GM15510 (cell line): Measurements from ENCODE around the gene XRCC3.

Source experiments
- POLR2A ChIP-seq: IDR thresholded peaks from 3 replicates; pipeline ENCODE4 v1.6.1; 2011; ENCODE audit warnings: borderline replicate concordance; ENCODE audit not compliant: insufficient read length; ENCODE audit errors: extremely low read depth

The XRCC3 gene

GRCh38 chr14:103698380-103699260 is 16.6 kb downstream of the XRCC3 start:
- peak; percentile 5 for TF ChIP-seq POLR2A

DNA sequence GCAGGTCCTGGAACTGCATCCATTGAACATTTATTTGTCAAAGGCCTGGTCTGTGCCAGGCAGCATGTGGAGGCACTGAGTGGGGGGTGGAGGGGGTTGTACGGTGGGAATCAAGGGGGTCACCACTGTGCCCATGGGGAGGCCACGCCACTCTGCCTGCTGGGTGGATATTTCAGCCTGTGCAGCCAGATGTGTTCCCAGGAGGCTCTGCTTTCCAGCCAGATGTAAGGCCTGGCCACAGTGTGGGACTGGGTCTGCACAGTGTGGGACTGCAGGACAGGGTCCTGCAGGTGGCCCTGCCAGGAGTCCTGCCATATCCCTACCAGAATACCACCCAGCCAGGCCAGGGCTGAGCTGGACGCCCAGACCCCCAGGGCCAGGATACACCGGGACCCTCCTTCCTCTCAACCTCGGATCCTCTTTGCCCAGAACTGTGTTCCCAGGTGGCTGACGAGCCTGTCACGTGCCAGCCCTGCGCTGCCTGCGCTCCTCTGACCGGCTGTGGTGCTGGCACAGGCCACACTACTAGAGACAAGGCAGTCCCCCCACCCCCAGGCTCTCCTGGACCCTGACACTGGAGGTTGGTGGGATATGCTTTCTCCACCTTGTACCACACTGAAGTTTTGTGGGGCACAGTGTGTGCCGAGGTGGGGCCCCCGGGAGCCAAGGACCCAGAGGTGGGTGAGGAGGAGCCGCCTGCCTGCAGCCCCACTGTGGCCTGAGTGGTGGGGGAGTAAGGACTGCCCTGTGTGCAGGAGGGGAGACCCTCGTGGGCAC is 17.5 kb downstream of the XRCC3 start:
- no peak for TF ChIP-seq POLR2A

- no peak for TF ChIP-seq POLR2A
Observed at GRCh38 chr14:103697206-103697602, 18.0 kb downstream of the XRCC3 start.

DNA sequence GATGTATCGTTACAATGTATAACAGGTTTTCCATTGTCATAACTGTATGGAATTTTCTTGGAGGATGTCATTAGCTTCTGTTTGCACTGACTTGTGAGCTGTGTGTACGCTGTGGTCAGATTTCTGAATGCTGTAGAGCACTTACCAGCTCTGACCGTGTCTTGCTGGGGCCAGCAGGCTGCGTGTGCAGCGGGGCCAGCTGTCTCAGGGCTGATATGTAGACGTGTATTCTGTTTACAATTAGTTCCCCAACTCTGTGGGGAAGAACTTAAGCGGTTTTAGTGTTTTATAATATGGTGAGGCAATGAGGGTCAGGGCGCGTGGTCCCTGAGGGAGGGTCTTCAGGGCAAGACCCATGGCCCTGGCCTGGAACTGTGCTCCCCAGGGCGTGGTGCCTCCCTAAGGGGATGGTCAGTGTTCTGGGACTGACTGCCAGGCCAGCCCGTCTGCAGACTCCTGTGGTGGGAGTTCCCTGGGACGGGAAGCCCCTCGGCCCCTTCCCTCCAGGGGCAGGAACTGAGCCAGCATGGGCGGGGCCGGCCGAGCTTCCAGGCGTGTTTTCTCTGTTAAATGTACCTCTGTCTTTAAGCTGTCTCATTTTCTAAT is 18.7 kb downstream of the XRCC3 start:
- TF ChIP-seq POLR2A = peak; percentile 5

DNA sequence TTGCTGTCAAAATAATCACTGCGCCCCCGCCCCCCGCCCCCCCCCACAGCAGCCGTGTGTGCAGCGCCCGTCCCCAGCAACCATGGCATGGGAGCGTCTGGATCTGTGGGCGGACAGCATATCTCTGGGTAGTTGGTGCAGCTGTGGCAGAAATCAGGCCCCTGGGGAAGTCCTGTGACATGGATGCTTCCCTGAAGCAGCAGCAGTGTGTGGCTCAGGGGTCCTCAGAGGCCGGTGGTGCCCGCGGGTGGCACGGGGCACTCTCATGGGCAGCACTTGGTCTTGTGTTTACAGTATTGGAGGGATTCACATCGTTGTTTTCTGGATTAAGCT is 19.2 kb downstream of the XRCC3 start:
- no peak for TF ChIP-seq POLR2A

DNA sequence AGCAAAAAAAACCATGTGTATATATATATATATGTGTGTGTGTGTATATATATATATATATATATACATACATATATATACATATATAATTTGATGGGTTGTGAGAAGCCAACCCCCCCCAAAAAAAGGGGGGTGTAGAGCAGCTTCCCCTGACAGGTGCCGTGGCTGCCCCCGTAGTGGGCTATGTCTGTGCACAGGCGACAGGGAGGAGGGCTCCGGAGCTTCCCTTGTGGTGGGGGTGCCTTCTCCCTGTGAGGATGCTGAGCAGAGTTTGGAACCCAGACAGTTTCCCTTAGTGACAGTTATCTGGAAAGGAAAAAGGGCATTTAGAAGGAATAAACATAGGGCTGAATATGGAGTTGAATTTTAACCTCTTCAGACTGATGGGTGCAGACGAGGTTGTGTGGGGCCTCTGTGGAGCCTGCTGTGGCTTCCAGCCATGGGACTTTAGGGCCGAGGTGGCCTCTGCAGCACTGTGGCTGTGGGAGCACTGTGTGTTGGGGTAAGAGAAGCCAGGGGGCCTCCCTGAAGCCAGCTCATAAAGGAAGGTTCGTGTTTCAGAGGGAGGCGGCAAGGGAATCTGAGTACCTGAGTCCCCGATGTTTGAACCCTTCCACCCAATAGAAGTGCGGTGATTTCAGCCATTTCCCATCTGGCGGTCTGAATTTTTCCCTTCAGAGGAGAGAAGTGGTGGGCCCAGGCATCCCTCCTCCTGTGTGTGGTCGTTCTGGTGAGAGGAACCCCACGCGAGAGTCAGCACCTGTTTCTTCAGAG is 19.8 kb downstream of the XRCC3 start:
- no peak for TF ChIP-seq POLR2A

- no peak for TF ChIP-seq POLR2A
Observed at GRCh38 chr14:103694572-103695026, 20.7 kb downstream of the XRCC3 start.

DNA sequence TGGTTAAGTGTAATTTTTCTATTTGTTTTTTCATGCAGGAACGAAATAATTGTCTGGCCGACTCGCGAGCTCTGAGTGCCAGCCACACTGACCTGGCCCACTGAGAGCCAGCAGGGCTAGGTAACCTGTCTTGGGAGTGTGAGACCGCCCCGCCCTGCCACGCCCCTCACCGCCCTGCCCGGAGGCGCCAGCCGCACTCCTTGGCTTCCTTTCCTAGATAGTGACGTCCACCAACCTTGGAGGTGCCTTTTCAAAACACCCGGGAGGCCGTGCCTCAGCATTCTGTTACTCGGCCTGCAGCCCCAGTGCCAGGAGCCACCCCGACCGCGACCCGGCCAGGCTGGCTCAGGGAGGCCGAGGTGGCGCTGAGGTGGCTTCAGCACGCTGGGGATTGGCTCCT is 21.7 kb downstream of the XRCC3 start:
- no peak for TF ChIP-seq POLR2A

- peak; percentile 13 for TF ChIP-seq POLR2A
Observed at GRCh38 chr14:103692871-103693270, 22.4 kb downstream of the XRCC3 start.

DNA sequence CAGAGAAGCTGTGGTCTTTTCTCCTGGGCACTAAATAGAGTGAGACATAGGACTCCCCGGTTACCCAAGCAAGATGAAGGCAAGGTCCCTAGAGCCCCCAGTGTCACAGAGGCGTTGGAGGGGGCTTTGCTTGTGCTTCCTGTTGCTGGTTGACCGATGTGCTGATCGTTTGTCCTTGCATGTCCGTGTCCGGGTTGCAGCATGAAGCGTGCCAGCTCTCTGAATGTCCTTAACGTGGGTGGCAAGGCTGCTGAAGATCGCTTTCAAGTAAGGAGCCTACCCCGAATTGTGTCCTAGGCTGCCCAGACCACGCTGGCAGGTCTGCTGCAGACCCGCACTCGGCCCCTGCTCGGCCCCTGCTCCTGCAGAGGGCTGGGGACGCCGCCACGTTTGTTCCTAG is 23.1 kb downstream of the XRCC3 start:
- no peak for TF ChIP-seq POLR2A

DNA sequence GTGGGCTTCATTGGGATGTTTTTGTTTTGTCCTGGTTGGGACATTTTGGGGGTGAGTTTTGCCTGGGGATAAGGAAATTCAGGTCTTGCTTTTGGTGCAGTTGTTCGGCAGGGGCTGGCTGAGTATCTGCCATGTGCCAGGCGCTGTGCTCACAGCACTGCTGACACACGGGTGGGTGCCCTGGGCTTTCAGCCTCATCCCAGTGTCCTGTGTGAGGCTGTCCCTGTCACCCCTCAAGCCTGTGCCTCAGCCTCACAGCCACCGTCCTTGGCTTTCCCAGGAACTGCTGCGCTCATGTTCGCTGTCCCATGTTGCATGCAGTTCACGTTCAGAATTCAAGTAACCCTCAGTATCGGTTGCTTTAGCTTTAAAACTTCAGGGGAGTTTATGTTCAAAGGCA is 24.9 kb downstream of the XRCC3 start:
- no peak for TF ChIP-seq POLR2A

- peak; percentile 20 for TF ChIP-seq POLR2A
Observed at GRCh38 chr14:103688906-103689902, 26.0 kb downstream of the XRCC3 start.

DNA sequence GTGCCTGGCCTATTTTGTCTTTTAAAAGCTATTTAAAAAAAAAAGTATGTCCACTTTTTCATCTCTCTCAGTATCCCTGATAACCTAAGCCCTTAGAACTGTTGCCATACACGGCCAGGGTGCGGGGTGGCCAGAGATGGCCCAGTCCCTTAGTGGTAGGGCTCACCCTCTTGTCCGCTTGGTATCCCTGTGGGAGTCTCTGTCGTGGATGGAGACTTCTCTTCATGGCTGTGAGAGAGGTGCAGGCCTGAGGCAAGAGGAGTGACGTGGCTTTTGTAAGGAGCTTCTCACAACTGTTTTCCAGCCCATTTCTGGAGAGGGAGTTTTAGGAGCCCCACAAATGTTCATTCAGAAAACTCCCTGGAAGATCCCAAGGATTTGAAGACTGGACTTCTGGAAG is 26.8 kb downstream of the XRCC3 start:
- no peak for TF ChIP-seq POLR2A
